Activated T-cell treated with anti-CD3 and anti-CD28 coated beads, Interleukin-2, amount 50 U/mL, for 72 hours (primary cell): ENCODE results near the gene CREB3L4. TPM values are rescaled to one million over a fixed set of nuclear protein-coding genes. Genes with fewer than 3 reads are reported as not detected.
A peak's percentile ranks its signal among the peaks of the same experiment; 100 is the strongest.

Source experiments
- ATAC-seq, 2 donors: fragments of 150-1000 bp; cut with Tn5 transposase; replicated peaks in 1 of 2; 2 replicates each; pipeline ENCODE4 v1.10.0; 2021; ENCODE audit warnings: moderate library complexity in 2 of 2, mild to moderate bottlenecking in 1 of 2
- DNase-seq, 2 donors: peaks; one replicate each; pipeline ENCODE4 v3.0.0; 2021 to 2022; ENCODE audit warnings: mixed read lengths in 1 of 2
- H3K27ac Mint-ChIP-seq: one replicate; pipeline ENCODE4 v1.8.0; 2022; ENCODE audit warnings: mild to moderate bottlenecking, moderate library complexity, mixed read lengths
- H3K27me3 Mint-ChIP-seq: one replicate; pipeline ENCODE4 v1.8.0; 2022; ENCODE audit warnings: low read depth, mixed read lengths
- H3K36me3 Mint-ChIP-seq, 2 donors: one replicate each; pipeline ENCODE4 v1.8.0; 2022; ENCODE audit warnings: mixed read lengths in 2 of 2, mild to moderate bottlenecking in 1 of 2; ENCODE audit not compliant: insufficient read depth in 2 of 2
- H3K4me1 Mint-ChIP-seq: one replicate; pipeline ENCODE4 v1.8.0; 2022; ENCODE audit warnings: low read depth, mixed read lengths
- H3K4me3 Mint-ChIP-seq, 2 donors: one replicate each; pipeline ENCODE4 v1.8.0; 2022; ENCODE audit warnings: mild to moderate bottlenecking in 2 of 2, mixed read lengths in 2 of 2, moderate library complexity in 2 of 2
- H3K9me3 Mint-ChIP-seq, 2 donors: one replicate each; pipeline ENCODE4 v1.8.0; 2022; ENCODE audit warnings: mixed read lengths in 2 of 2
- total RNA-seq, 2 donors: library from RNA; stranded (reverse); gene quantifications; one replicate each; pipeline ENCODE4 v1.2.3, GENCODE V29; 2022

Gene CREB3L4
- total RNA-seq, 2 donors from 2014 or later, result 13.7 to 13.9 TPM

- peaks cover 61% of the 10 kb centered on the region for H3K4me1 Mint-ChIP-seq
- no peaks in the 10 kb centered on the region for H3K9me3 Mint-ChIP-seq
- peak; percentile 20 to 32 for ATAC-seq
- peak overlapping the region; percentile 97 to 98 for H3K4me3 Mint-ChIP-seq
- no peaks in the 10 kb centered on the region for H3K27me3 Mint-ChIP-seq
- H3K27ac Mint-ChIP-seq, result peak overlapping the region; percentile 93
- peak; percentile 50 for DNase-seq
- peaks cover 9 to 10% of the 10 kb centered on the region in 2 donors for H3K36me3 Mint-ChIP-seq
These were observed 10.0 kb upstream of the CREB3L4 start for GRCh38 chr1:153957744-153958110.

GRCh38 chr1:153958111-153958960 is 9.4 kb upstream of the CREB3L4 start, which contains the start of gene CRTC2:
Gene CRTC2, minus strand, starts transcription at chr1:153958612. Its CDS starts 115 bp downstream, at chr1:153958497.
- DNase-seq (peak; percentile 97 to 99), ATAC-seq (peak; percentile 88 to 92)
- H3K4me1 Mint-ChIP-seq, result peaks cover 62% of the 10 kb centered on the region
- no peaks in the 10 kb centered on the region for H3K27me3 Mint-ChIP-seq
- H3K27ac Mint-ChIP-seq, result peak within 1 kb of the TSS; percentile 93
- H3K9me3 Mint-ChIP-seq, result no peaks in the 10 kb centered on the region
- peaks cover 9 to 10% of the 10 kb centered on the region in 2 donors for H3K36me3 Mint-ChIP-seq
- peak within 1 kb of the TSS; percentile 97 to 98 for H3K4me3 Mint-ChIP-seq

DNA sequence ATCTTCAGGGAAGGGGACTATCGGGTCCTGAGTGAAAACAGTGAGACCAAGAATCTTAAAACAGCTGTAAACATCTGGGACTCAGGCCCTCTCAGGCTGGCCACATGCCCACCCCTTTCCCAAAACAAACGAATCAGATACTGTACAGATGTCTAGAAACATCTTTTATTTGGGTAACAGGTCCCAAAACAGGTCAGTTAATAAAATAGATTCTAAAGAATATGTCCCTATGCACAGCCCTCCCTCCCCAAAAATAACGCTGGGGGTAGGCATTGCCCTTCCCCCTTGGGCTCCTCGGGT is 8.8 kb upstream of the CREB3L4 start:
- Mint-ChIP-seq H3K27me3 (no peaks in the 10 kb centered on the region), H3K27ac (peak overlapping the region; percentile 93), H3K36me3 (peaks cover 8 to 10% of the 10 kb centered on the region in 2 donors), H3K4me3 (peak overlapping the region; percentile 97 to 98), H3K4me1 (peaks cover 65% of the 10 kb centered on the region), H3K9me3 (no peaks in the 10 kb centered on the region)
- no peak for ATAC-seq
- no peak for DNase-seq

DNA sequence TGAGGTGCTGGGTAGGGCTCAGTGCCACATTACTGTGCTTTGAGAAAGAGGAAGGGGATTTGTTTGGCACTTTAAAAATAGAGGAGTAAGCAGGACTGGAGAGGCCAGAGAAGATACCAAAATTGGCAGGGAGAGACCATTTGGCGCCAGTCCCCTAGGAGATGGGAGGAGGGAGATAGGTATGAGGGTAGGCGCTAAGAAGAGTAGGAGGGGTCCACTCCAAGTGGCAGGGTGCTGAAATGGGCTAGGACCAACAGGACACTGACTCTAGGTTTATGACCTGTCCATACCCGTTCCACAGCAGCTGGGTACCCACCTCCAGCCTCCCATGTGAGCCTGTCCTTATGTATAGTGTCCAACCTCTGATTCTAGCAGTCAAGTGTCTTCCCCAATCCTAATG is 8.2 kb upstream of the CREB3L4 start:
- Mint-ChIP-seq H3K9me3 (no peaks in the 10 kb centered on the region), H3K27me3 (no peaks in the 10 kb centered on the region), H3K4me1 (peaks cover 65% of the 10 kb centered on the region), H3K27ac (no peak overlapping the region), H3K36me3 (peaks cover 4 to 6% of the 10 kb centered on the region in 2 donors), H3K4me3 (no peak overlapping the region)
- no peak for ATAC-seq
- DNase-seq, result no peak

DNA sequence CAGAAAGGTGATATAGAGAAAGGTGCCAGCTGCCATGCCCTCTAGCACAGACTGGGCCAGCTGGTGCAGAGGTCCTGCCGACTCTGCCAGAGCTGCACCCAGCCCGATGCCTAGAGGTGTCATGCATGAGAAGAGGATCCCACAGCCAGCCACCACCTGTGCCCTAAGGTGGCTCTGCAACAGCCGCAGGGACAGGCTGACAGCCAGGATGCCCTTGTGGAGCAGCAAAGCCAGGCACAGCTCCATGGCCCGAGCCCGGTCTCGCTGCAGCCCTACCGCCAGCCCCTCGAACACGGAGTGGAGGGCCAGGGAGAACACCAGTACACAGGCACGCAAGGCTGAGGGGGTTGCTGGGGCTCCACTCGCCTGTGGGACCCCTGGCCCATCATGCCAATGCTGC is 7.5 kb upstream of the CREB3L4 start:
- Mint-ChIP-seq H3K4me3 (peak overlapping the region; percentile 8 to 85), H3K27me3 (no peaks in the 10 kb centered on the region), H3K4me1 (peaks cover 70% of the 10 kb centered on the region), H3K36me3 (peaks cover 4 to 6% of the 10 kb centered on the region in 2 donors), H3K27ac (no peak overlapping the region), H3K9me3 (no peaks in the 10 kb centered on the region)
- no peak for DNase-seq
- ATAC-seq, result no peak

DNA sequence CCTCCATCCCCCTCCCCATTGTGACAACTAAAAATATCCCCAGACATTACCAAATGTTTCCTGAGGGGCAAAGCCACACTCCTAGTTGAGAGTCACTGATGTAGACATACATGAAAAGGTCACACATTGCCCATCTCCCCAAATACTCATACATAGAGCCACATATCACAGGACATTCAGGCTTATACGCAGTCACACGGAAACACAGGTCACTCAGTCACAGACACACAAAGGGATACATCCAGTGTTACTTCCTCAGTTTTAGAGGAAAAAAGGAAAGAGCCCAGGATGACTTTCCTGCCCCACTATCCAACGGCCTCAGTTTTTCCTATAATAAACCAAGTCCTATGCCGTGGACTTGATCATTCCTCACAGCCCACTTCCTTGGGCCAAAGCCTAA is 6.3 kb upstream of the CREB3L4 start:
- H3K27ac Mint-ChIP-seq, result peak overlapping the region; percentile 45
- DNase-seq (no peak), ATAC-seq (no peak)
- H3K4me1 Mint-ChIP-seq, result peaks cover 73% of the 10 kb centered on the region
- no peaks in the 10 kb centered on the region for H3K27me3 Mint-ChIP-seq
- H3K4me3 Mint-ChIP-seq, result peak overlapping the region; percentile 74 to 85
- H3K36me3 Mint-ChIP-seq, result peaks cover 8 to 9% of the 10 kb centered on the region in 2 donors
- H3K9me3 Mint-ChIP-seq, result no peaks in the 10 kb centered on the region

DNA sequence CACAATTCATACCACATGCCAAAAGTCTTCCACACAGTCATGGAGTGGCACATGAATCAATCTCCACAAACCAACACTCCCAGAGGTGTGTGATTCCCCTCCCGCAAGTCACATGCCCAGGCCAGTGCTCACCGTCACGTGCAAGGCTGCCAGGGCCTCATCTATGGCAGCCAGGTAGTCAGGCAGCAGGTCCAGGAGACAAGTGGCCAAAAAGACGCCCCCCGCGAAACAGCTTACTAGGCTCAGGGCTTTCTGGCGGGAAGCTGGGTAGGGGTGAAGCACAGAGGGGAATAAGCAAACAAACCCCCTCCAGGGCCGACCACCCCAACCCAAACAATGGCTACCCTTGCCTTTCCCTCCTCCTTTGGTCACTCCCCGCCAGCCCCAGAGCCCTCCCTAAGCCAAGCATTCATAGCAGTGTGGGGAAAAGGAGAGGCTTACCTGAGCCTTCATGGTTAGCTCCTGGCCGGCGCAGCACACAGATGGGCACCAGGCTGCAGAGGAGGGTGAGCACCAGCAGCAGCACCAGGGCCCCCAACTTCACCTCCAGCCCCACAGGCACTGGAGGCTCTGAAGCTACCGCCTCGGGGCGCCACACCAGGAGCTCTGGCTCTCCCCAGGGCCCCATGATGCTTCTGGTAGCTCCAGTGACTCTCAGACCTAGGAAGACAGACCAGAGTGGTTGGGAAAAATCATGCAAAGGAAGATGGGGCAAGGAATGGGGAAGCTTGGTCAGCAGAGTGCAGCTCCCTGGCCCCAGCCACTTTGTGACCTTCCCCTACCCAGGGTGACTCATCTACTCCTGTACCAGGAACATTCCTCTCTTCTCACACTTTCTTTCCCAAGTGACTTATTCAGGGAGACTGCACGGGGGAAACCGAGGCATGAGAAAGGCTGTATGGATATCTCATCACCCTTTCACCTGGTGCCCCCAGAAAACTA is 5.3 kb upstream of the CREB3L4 start:
- DNase-seq (no peak), ATAC-seq (no peak)
- H3K27me3 Mint-ChIP-seq, result no peaks in the 10 kb centered on the region
- no peaks in the 10 kb centered on the region for H3K9me3 Mint-ChIP-seq
- H3K4me3 Mint-ChIP-seq, result peak overlapping the region; percentile 74 to 85
- H3K27ac Mint-ChIP-seq, result peak overlapping the region; percentile 31
- peaks cover 75% of the 10 kb centered on the region for H3K4me1 Mint-ChIP-seq
- peaks cover 5 to 12% of the 10 kb centered on the region in 2 donors for H3K36me3 Mint-ChIP-seq

DNA sequence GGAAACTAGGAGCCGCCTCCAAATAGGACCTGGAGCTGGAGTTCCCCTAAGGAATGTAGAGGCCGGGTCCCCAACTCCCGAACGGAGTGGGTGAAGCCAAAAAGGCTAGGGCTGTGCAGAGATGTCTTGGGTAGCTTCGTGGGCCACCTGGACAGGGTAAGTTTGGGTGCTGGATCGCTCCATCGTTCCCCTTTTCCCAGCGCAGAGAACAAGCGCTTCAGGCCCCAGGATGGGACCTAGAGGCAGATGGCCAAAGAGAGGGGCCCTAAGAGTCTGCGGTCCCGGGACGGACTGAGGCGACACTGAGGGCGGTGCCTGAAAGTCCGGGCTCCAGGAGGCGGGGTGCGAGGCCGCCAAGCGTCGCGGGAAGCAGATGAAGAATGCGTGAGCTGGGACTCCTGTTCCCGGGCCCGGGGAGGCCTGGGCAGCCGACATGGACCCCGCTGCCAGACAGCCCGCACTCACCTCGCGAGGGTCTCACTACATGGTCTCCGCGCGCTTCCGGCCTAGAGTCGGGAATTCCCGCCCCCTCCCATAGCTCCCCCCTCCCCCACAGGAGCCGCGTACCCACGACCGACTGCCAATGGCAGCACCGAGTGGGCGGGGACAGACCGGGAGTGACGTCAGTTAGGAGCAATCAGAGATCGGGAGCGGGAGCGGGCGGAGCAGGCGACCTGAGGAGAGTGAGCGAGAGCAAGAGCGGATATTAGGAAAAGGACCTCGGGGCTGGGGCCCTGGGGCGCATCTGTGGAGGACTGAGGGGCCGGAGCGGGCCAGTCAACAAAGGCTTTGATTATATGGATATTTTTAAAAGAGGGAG is 4.5 kb upstream of the CREB3L4 start, which contains the start of gene SLC39A1:
SLC39A1 (minus strand) TSS at position 508 of the 820 bp plus-strand sequence. CDS start 822 bp downstream, outside the sequence.
- Mint-ChIP-seq H3K27me3 (no peaks in the 10 kb centered on the region), H3K9me3 (no peaks in the 10 kb centered on the region), H3K27ac (peak within 1 kb of the TSS; percentile 48), H3K36me3 (peaks cover 3 to 12% of the 10 kb centered on the region in 2 donors), H3K4me1 (peaks cover 83% of the 10 kb centered on the region), H3K4me3 (peak within 1 kb of the TSS; percentile 74 to 85)
- DNase-seq (peak; percentile 95 to 97), ATAC-seq (peak; percentile 55 to 63)

- Mint-ChIP-seq H3K4me3 (peak overlapping the region; percentile 74 to 85), H3K27ac (peak overlapping the region; percentile 48), H3K36me3 (peaks cover 3 to 10% of the 10 kb centered on the region in 2 donors), H3K9me3 (no peaks in the 10 kb centered on the region), H3K27me3 (no peaks in the 10 kb centered on the region), H3K4me1 (peaks cover 84% of the 10 kb centered on the region)
- no peak for ATAC-seq
- peak in 1 of 2 donors; percentile 31 for DNase-seq
These were observed 3.8 kb upstream of the CREB3L4 start for GRCh38 chr1:153963850-153964331.

GRCh38 chr1:153968000-153968363 is 280 bp downstream of the CREB3L4 start:
- DNase-seq, result no peak
- H3K27ac Mint-ChIP-seq, result peak overlapping the region; percentile 97
- no peak for ATAC-seq
- peak overlapping the region; percentile 97 to 98 for H3K4me3 Mint-ChIP-seq
- H3K36me3 Mint-ChIP-seq, result peaks cover 1 to 10% of the 10 kb centered on the region in 2 donors
- no peaks in the 10 kb centered on the region for H3K27me3 Mint-ChIP-seq
- no peaks in the 10 kb centered on the region for H3K9me3 Mint-ChIP-seq
- peaks cover 68% of the 10 kb centered on the region for H3K4me1 Mint-ChIP-seq

DNA sequence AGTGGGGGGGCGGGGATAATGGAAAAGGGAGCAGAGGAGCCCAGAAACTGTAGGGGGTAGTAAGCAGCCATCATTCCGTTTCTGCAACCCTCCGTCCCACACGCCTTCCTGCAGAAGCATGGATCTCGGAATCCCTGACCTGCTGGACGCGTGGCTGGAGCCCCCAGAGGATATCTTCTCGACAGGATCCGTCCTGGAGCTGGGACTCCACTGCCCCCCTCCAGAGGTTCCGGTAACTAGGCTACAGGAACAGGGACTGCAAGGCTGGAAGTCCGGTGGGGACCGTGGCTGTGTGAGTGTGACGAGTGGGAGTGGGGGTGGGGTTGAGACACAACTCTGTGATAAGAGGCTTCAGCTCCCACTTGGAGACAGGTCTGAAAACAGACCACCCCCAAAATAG is 706 bp downstream of the CREB3L4 start:
- peak overlapping the region; percentile 97 to 98 for H3K4me3 Mint-ChIP-seq
- DNase-seq, result no peak
- peaks cover 71% of the 10 kb centered on the region for H3K4me1 Mint-ChIP-seq
- H3K36me3 Mint-ChIP-seq, result peaks cover 3 to 12% of the 10 kb centered on the region in 2 donors
- H3K27me3 Mint-ChIP-seq, result no peaks in the 10 kb centered on the region
- peak overlapping the region; percentile 97 for H3K27ac Mint-ChIP-seq
- ATAC-seq, result no peak
- H3K9me3 Mint-ChIP-seq, result no peaks in the 10 kb centered on the region

- Mint-ChIP-seq H3K27ac (no peak overlapping the region), H3K27me3 (no peaks in the 10 kb centered on the region), H3K9me3 (no peaks in the 10 kb centered on the region), H3K4me1 (peaks cover 72% of the 10 kb centered on the region), H3K4me3 (peak overlapping the region; percentile 97 to 98), H3K36me3 (peaks cover 5 to 13% of the 10 kb centered on the region in 2 donors)
- DNase-seq, result no peak
- no peak for ATAC-seq
These were observed 1.3 kb downstream of the CREB3L4 start for GRCh38 chr1:153968972-153969371.
